NCI-H1048 (cell line): ENCODE measurements around the gene ADAM11.

Experiments used
- DNase-seq: peaks from one replicate; lab custom pipeline; 2025; lab: John Stamatoyannopoulos, UW

The ADAM11 gene

GRCh38 chr17:44830359-44831288 lies 71.8 kb downstream of the ADAM11 start:
- DNase-seq = no peak

GRCh38 chr17:44831371-44831770 lies 72.6 kb downstream of the ADAM11 start:
- no peak for DNase-seq
